Measurements from ENCODE around the gene VENTX. TPM values are rescaled to one million over a fixed set of nuclear protein-coding genes. Genes with fewer than 3 reads are reported as not detected.
A peak's percentile ranks its signal among the peaks of the same experiment; 100 is the strongest.

The VENTX gene
- total RNA-seq, 1 experiment from 2014 or later: not detected

DNA sequence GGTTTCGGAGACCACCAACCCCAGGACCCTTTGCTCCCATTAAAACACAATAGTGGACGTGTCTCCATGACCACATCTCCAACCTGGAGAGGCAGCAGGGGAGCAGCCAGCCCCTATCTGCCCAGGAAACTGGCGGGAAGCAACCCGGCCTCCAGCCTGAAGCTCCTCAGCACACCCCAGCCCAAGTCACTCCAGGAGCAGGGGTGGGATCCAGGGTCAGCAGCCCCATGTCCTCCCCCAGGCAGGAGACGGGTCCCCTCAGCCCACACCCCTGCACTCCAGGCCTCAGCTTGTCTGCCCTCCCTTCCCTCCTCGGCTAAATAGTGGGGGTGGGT lies 38.4 kb downstream of the VENTX start:
- Histone ChIP-seq H3K4me3 (ENCODE audit: low read depth in 2 of 2, low read length in 2 of 2) (no peak overlapping the region), H3K9me3 (ENCODE audit: control insufficient read depth, insufficient read depth, low read depth, low read length) (no peaks in the 10 kb centered on the region), H3K36me3 (ENCODE audit: control insufficient read depth, insufficient read depth, low read length) (no peaks in the 10 kb centered on the region), H3K4me1 (ENCODE audit: control insufficient read depth, insufficient read depth, low read length) (peaks cover 44% of the 10 kb centered on the region), H3K27me3 (ENCODE audit: control insufficient read depth, insufficient read depth, low read length) (no peaks in the 10 kb centered on the region), H3K27ac (ENCODE audit: low read length) (no peak overlapping the region)
- CTCF ChIA-PET: no interaction called here
- DNase-seq (ENCODE audit: low read depth, low spot score): no peak
- in situ Hi-C loops (cut with HindIII; ENCODE audit: low pct_unique_long_range_greater_than_20kb, low sequenced_read_pairs) (no loop called here), intact Hi-C loops (cut with micrococcal nuclease; ENCODE audit: unreplicated experiment) (no loop called here)
- POLR2A ChIA-PET: no interaction called here
- no TSS peak for BruUV-seq (replicated peaks)
- TF ChIP-seq TCF7L2 (IDR thresholded peaks at IDR 0.05; ENCODE audit: low read depth, low read length): no peak
- ATAC-seq: no peak

DNA sequence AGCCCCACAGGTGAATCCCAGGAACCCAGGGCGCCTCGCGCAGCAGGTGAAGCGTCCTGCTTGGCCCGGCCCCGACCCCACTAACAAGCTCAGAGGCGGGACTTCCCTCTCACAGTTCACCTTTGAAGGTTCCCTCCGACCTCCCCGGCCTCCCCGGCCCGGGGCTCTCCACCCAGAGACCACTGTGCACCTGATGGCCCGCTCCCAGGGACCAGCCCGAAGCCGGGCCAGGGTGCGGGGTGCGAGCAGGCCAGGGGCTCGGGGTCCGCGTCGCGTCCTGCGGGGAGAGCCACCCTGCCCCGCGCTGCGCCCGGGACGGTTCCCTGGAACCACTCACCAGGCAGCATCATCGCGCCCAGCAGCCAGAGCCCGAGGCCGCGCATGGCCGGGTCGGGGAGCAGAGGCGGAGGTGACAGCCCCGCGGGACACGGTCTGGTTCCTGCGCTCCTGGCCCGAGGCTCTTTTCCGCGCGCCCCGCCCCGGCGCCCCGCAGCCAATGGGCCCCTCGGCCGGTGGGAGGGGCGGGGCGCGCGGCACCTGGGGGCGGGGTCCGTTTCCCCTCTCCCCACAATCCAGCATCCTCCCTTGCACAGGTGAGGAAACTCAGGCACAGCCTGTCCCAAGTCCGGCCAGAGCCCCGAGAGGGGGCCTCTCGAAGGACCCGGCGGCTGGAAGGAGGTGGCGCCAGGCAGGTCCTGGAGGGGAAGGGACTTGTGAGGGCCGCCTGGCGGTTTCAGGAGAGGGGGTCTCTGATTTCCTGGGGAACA lies 39.0 kb downstream of the VENTX start, which contains the start of gene ADAM8:
Gene ADAM8 (minus strand): TSS at position 434 of the 767 bp plus-strand sequence. CDS start 51 bp downstream, at position 383.
- no peak within 1 kb of the TSS for H3K4me3 ChIP-seq (ENCODE audit: low read depth in 2 of 2, low read length in 2 of 2)
- in situ Hi-C loops (cut with HindIII; ENCODE audit: low pct_unique_long_range_greater_than_20kb, low sequenced_read_pairs) (no loop called here), intact Hi-C loops (cut with micrococcal nuclease; ENCODE audit: unreplicated experiment) (no loop called here)
- 0 out of 2 replicates have a peak, but pooled peaks have one; percentile 5 for ATAC-seq
- no peaks in the 10 kb centered on the region for H3K9me3 ChIP-seq (ENCODE audit: control insufficient read depth, insufficient read depth, low read depth, low read length)
- TF ChIP-seq SIN3A (IDR thresholded peaks at IDR 0.05; ENCODE audit: borderline replicate concordance, insufficient read depth, low read depth, low read length) (no peak), POLR2AphosphoS5 (IDR thresholded peaks at IDR 0.05; ENCODE audit: low read depth, low read length) (no peak), TCF7L2 (IDR thresholded peaks at IDR 0.05; ENCODE audit: low read depth, low read length) (no peak)
- TF ChIP-seq, protein P1, sequence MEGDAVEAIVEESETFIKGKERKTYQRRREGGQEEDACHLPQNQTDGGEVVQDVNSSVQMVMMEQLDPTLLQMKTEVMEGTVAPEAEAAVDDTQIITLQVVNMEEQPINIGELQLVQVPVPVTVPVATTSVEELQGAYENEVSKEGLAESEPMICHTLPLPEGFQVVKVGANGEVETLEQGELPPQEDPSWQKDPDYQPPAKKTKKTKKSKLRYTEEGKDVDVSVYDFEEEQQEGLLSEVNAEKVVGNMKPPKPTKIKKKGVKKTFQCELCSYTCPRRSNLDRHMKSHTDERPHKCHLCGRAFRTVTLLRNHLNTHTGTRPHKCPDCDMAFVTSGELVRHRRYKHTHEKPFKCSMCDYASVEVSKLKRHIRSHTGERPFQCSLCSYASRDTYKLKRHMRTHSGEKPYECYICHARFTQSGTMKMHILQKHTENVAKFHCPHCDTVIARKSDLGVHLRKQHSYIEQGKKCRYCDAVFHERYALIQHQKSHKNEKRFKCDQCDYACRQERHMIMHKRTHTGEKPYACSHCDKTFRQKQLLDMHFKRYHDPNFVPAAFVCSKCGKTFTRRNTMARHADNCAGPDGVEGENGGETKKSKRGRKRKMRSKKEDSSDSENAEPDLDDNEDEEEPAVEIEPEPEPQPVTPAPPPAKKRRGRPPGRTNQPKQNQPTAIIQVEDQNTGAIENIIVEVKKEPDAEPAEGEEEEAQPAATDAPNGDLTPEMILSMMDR (IDR thresholded peaks at IDR 0.05): no peak
- TF ChIP-seq, protein P2, sequence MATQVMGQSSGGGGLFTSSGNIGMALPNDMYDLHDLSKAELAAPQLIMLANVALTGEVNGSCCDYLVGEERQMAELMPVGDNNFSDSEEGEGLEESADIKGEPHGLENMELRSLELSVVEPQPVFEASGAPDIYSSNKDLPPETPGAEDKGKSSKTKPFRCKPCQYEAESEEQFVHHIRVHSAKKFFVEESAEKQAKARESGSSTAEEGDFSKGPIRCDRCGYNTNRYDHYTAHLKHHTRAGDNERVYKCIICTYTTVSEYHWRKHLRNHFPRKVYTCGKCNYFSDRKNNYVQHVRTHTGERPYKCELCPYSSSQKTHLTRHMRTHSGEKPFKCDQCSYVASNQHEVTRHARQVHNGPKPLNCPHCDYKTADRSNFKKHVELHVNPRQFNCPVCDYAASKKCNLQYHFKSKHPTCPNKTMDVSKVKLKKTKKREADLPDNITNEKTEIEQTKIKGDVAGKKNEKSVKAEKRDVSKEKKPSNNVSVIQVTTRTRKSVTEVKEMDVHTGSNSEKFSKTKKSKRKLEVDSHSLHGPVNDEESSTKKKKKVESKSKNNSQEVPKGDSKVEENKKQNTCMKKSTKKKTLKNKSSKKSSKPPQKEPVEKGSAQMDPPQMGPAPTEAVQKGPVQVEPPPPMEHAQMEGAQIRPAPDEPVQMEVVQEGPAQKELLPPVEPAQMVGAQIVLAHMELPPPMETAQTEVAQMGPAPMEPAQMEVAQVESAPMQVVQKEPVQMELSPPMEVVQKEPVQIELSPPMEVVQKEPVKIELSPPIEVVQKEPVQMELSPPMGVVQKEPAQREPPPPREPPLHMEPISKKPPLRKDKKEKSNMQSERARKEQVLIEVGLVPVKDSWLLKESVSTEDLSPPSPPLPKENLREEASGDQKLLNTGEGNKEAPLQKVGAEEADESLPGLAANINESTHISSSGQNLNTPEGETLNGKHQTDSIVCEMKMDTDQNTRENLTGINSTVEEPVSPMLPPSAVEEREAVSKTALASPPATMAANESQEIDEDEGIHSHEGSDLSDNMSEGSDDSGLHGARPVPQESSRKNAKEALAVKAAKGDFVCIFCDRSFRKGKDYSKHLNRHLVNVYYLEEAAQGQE (IDR thresholded peaks at IDR 0.05; ENCODE audit: insufficient read depth in 1 of 2, low read depth in 2 of 2, low read length in 1 of 2): no peak
- BruUV-seq (replicated peaks): no TSS peak
- DNase-seq (ENCODE audit: low read depth, low spot score): no peak
- H3K27me3 ChIP-seq (ENCODE audit: control insufficient read depth, insufficient read depth, low read length): no peaks in the 10 kb centered on the region
- H3K27ac ChIP-seq (ENCODE audit: low read length): no peak within 1 kb of the TSS
- H3K4me1 ChIP-seq (ENCODE audit: control insufficient read depth, insufficient read depth, low read length): peaks cover 44% of the 10 kb centered on the region
- ChIA-PET CTCF (interaction anchor here (1.2 kb wide), 1 partner anchor 53 kb away, joined by 3 read pairs; no protein-coding TSS in a partner anchor), POLR2A (no interaction called here)
- H3K36me3 ChIP-seq (ENCODE audit: control insufficient read depth, insufficient read depth, low read length): no peaks in the 10 kb centered on the region

Measured in Panc1 (cell line).